ENCODE data around the gene SLC7A10.

The SLC7A10 gene

GRCh38 chr19:33163481-33163880, 62.2 kb downstream of the SLC7A10 start:
- peaks cover 22% of the 10 kb centered on the region for H3K36me3 Mint-ChIP-seq (ENCODE audit: low read depth)
- DNase-seq, result no peak
- H3K27me3 Mint-ChIP-seq (ENCODE audit: low read depth, poor library complexity), result no peaks in the 10 kb centered on the region
- no peak overlapping the region for H3K27ac Mint-ChIP-seq
- TF ChIP-seq CTCF (IDR thresholded peaks at IDR 0.05), result no peak
- H3K4me3 Mint-ChIP-seq, result no peak overlapping the region
- peaks cover 39% of the 10 kb centered on the region for H3K9me3 Mint-ChIP-seq
- peaks cover 5% of the 10 kb centered on the region for H3K4me1 Mint-ChIP-seq

GRCh38 chr19:33161201-33161600, 64.4 kb downstream of the SLC7A10 start:
- peaks cover 14% of the 10 kb centered on the region for H3K36me3 Mint-ChIP-seq (ENCODE audit: low read depth)
- DNase-seq, result no peak
- peaks cover 5% of the 10 kb centered on the region for H3K4me1 Mint-ChIP-seq
- H3K27me3 Mint-ChIP-seq (ENCODE audit: low read depth, poor library complexity), result no peaks in the 10 kb centered on the region
- TF ChIP-seq CTCF (IDR thresholded peaks at IDR 0.05), result no peak
- peaks cover 24% of the 10 kb centered on the region for H3K9me3 Mint-ChIP-seq
- no peak overlapping the region for H3K27ac Mint-ChIP-seq
- no peak overlapping the region for H3K4me3 Mint-ChIP-seq

GRCh38 chr19:33159893-33160292, 65.8 kb downstream of the SLC7A10 start:
- Mint-ChIP-seq H3K36me3 (ENCODE audit: low read depth) (peaks cover 14% of the 10 kb centered on the region), H3K27ac (no peak overlapping the region), H3K4me3 (no peak overlapping the region), H3K4me1 (peaks cover 5% of the 10 kb centered on the region), H3K27me3 (ENCODE audit: low read depth, poor library complexity) (no peaks in the 10 kb centered on the region), H3K9me3 (peaks cover 17% of the 10 kb centered on the region)
- no peak for TF ChIP-seq CTCF (IDR thresholded peaks at IDR 0.05)
- DNase-seq, result no peak

- peaks cover 5% of the 10 kb centered on the region for H3K4me1 Mint-ChIP-seq
- H3K4me3 Mint-ChIP-seq, result no peak overlapping the region
- no peak for TF ChIP-seq CTCF (IDR thresholded peaks at IDR 0.05)
- peaks cover 14% of the 10 kb centered on the region for H3K36me3 Mint-ChIP-seq (ENCODE audit: low read depth)
- no peak overlapping the region for H3K27ac Mint-ChIP-seq
- H3K27me3 Mint-ChIP-seq (ENCODE audit: low read depth, poor library complexity), result peaks cover 3% of the 10 kb centered on the region
- H3K9me3 Mint-ChIP-seq, result peaks cover 13% of the 10 kb centered on the region
- DNase-seq, result no peak
Observed at GRCh38 chr19:33159149-33159548, 66.5 kb downstream of the SLC7A10 start.

Data from nephron progenitor cell (in vitro differentiated cells).